ENCODE results near the gene NTM.

- TF ChIP-seq CTCF (conservative IDR thresholded peaks at IDR 0.05; ENCODE audit: low read depth, low read length) (no peak), EZH2 (IDR thresholded peaks at IDR 0.05; ENCODE audit: borderline replicate concordance, low read depth, low read length, poor library complexity, severe bottlenecking) (no peak)
These were observed 767.5 kb downstream of the NTM start for GRCh38 chr11:132137981-132138313.
